Tibial nerve (tissue), 4 donors: Measurements from ENCODE around the gene LHPP.

ENCODE experiments used
- EP300 ChIP-seq, 2 donors: sonication (generic); formaldehyde crosslinking; IDR thresholded peaks; one replicate each; pipeline ENCODE4 v1.6.1; 2017; ENCODE audit warnings: antibody characterized with exemption in 2 of 2, mild to moderate bottlenecking in 1 of 2
- TF ChIP-seq, protein P1 (sequence below), 5 experiments: fragments of 200-600 bp in 3 of 5; fragments of 450-650 bp in 2 of 5; sonication (generic) in 3 of 5; IDR thresholded peaks; one replicate each; pipeline ENCODE4 v1.5.1; 2016 to 2019; ENCODE audit warnings: antibody characterized with exemption in 5 of 5, mild to moderate bottlenecking in 3 of 5, moderate library complexity in 2 of 5

- TF ChIP-seq, protein P1, sequence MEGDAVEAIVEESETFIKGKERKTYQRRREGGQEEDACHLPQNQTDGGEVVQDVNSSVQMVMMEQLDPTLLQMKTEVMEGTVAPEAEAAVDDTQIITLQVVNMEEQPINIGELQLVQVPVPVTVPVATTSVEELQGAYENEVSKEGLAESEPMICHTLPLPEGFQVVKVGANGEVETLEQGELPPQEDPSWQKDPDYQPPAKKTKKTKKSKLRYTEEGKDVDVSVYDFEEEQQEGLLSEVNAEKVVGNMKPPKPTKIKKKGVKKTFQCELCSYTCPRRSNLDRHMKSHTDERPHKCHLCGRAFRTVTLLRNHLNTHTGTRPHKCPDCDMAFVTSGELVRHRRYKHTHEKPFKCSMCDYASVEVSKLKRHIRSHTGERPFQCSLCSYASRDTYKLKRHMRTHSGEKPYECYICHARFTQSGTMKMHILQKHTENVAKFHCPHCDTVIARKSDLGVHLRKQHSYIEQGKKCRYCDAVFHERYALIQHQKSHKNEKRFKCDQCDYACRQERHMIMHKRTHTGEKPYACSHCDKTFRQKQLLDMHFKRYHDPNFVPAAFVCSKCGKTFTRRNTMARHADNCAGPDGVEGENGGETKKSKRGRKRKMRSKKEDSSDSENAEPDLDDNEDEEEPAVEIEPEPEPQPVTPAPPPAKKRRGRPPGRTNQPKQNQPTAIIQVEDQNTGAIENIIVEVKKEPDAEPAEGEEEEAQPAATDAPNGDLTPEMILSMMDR (IDR thresholded peaks at IDR 0.05) = no peak
- TF ChIP-seq EP300 (IDR thresholded peaks at IDR 0.05) = no peak
These were observed 146.6 kb downstream of the LHPP start for GRCh38 chr10:124608093-124608721.
